DOHH2 (cell line): Measurements from ENCODE around the gene ABCA1.

Experiments
- CTCF ChIP-seq: fragments of 200-600 bp; sonication (generic); IDR thresholded peaks from one replicate; pipeline ENCODE4 v1.5.1; 2014; ENCODE audit warnings: antibody characterized with exemption, mild to moderate bottlenecking, low read depth, low read length; ENCODE audit not compliant: poor library complexity, severe bottlenecking
- EZH2phosphoT487 ChIP-seq: fragments of 200-600 bp; sonication (generic); IDR thresholded peaks from 2 replicates; pipeline ENCODE4 v1.6.1; 2017; ENCODE audit warnings: borderline replicate concordance, mild to moderate bottlenecking, antibody characterized with exemption, low read length, moderate library complexity, mixed read lengths

GRCh38 chr9:104738452-104738851, 189.5 kb downstream of the ABCA1 start:
- TF ChIP-seq CTCF (no peak), EZH2phosphoT487 (no peak)
